Measurements from ENCODE around the gene LYPD6.
"Not testable (repeated sequence)": the region's sequence is repeated elsewhere in the genome, so short reads cannot be mapped to it uniquely, and the experiment has no call there.

LYPD6 gene

GRCh38 chr2:149458502-149458901 is 128.1 kb downstream of the LYPD6 start:
- no peak for DNase-seq

- no peak for DNase-seq
These were observed 133.1 kb downstream of the LYPD6 start for GRCh38 chr2:149463328-149464002.

- no peak for DNase-seq
These were observed 134.0 kb downstream of the LYPD6 start for GRCh38 chr2:149464396-149464795.

GRCh38 chr2:149465873-149466272 is 135.5 kb downstream of the LYPD6 start:
- no peak for DNase-seq

GRCh38 chr2:149466635-149467034 is 136.2 kb downstream of the LYPD6 start:
- no peak for DNase-seq

GRCh38 chr2:149467436-149467835 is 137.0 kb downstream of the LYPD6 start:
- DNase-seq: no peak

- DNase-seq: no peak
These were observed 138.2 kb downstream of the LYPD6 start for GRCh38 chr2:149468636-149469035.

GRCh38 chr2:149470046-149470445 is 139.7 kb downstream of the LYPD6 start:
- no peak for DNase-seq

GRCh38 chr2:149472413-149472812 is 142.0 kb downstream of the LYPD6 start:
- DNase-seq: no peak

GRCh38 chr2:149473068-149473467 is 142.7 kb downstream of the LYPD6 start:
- no peak for DNase-seq

GRCh38 chr2:149473521-149473920 is 143.1 kb downstream of the LYPD6 start:
- no peak for DNase-seq

- no peak for DNase-seq
These were observed 152.7 kb downstream of the LYPD6 start for GRCh38 chr2:149483004-149483605.

- no peak for DNase-seq
These were observed 156.3 kb downstream of the LYPD6 start for GRCh38 chr2:149486664-149487063.

GRCh38 chr2:149487189-149487588 is 156.8 kb downstream of the LYPD6 start:
- no peak for DNase-seq

GRCh38 chr2:149488706-149489440 is 158.5 kb downstream of the LYPD6 start:
- no peak for DNase-seq

- DNase-seq: no peak
These were observed 159.1 kb downstream of the LYPD6 start for GRCh38 chr2:149489452-149489851.

GRCh38 chr2:149490296-149490695 is 159.9 kb downstream of the LYPD6 start:
- DNase-seq: no peak

- DNase-seq: no peak
These were observed 162.5 kb downstream of the LYPD6 start for GRCh38 chr2:149492923-149493322.

- not testable (repeated sequence) for DNase-seq
These were observed 168.8 kb downstream of the LYPD6 start for GRCh38 chr2:149499204-149499603.

GRCh38 chr2:149506808-149507207 is 176.4 kb downstream of the LYPD6 start:
- not testable (repeated sequence) for DNase-seq

- no peak for DNase-seq
These were observed 177.6 kb downstream of the LYPD6 start for GRCh38 chr2:149507974-149508373.

GRCh38 chr2:149513461-149513860 is 183.1 kb downstream of the LYPD6 start:
- DNase-seq: no peak

Measured in activated T-cell treated with anti-CD3 and anti-CD28 coated beads for 4 hours (primary cell).